Stimulated activated CD4-positive, alpha-beta T cell treated with anti-CD3 and anti-CD28 coated beads, TNF-alpha, amount 100 ng/mL, for 1 hour (primary cell): ENCODE measurements around the gene MORN5.

Source experiments
- DNase-seq, 3 donors: peaks; one replicate each; pipeline ENCODE4 v3.0.0-alpha.2; 2020; ENCODE audit warnings: low read depth in 3 of 3, low spot score in 1 of 3

The MORN5 gene

DNA sequence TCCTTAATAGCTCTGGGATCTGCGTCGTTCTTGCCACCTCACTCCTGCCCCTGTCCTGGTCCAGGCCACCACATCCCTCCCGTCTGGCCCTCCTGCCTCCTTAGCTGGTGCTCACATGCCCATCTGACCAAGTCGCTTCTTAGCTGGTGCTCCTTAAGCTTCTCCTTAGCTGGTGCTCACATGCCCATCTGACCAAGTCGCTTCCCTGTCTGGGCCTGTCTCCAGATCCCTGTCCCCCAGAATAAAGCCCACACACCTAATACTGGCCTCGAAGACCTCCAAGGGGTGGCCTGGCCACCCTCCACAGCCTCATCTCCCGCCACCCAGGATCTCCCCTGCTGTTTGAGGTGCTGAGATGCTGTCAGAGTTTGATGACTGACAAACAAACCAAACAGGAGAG lies 35.2 kb upstream of the MORN5 start:
- DNase-seq: no peak

- peak; percentile 42 to 71 (median 61) for DNase-seq
These were observed 34.6 kb upstream of the MORN5 start for GRCh38 chr9:122125158-122125508.

- DNase-seq: no peak
These were observed 34.0 kb upstream of the MORN5 start for GRCh38 chr9:122125509-122126330.

- DNase-seq: no peak
These were observed 33.1 kb upstream of the MORN5 start for GRCh38 chr9:122126331-122127261.

DNA sequence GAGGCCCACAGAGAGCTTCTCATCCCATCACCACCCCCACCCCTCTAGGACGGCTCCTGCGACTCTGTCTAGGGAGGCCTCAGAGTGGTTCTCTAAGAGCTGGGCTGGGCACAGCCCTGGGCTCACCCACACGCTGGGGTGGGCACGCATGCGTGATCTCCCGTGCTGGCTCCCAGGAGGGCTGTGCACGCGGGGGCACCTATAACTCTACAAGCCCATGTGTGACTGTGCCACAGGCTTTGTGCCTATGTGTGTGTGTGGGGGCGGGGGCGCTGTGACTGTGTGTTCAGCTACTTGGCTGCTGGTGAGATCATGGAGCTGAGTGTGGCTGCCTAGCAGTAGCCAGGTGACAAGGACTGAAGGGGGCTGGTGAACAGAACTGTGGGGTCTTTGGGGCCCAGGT lies 32.3 kb upstream of the MORN5 start:
- DNase-seq: no peak

- DNase-seq: no peak
These were observed 31.4 kb upstream of the MORN5 start for GRCh38 chr9:122128007-122128968.

DNA sequence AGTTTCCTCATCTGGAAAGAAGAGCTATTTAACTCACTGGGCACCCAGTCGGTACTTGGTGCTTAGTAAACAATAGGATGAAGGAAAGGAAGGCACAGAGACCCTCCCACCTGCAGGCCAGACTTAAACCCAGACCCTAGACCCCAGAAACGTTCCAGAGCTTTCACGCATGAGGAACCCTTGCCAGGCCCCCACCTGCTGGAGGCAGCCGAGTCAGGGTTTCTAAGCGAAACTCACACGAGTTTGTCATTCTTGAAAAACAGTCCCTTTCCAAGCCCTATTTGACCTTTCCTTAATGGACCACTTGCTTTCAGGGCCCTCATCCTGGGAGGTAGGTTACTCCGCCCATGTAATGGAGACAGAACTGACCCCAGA lies 30.8 kb upstream of the MORN5 start:
- no peak for DNase-seq

DNA sequence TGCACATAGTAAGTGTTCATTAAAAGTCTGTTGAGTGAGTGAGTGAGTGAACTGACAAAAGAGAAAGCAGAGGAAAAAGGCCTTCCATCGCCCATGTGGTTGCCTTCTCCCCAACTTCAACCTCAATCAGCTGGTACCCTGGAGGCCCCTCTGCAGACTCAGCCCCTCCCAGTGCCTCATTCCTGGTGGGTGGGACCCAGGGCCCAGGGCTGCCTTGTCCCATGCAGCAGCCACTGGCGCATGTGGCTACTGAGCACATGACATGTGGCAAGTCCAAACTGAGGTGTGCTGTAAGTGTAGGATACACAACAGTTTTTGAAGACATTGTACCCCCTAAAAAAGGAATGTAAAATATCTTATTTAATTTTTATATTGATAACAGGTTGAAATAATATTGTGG lies 29.7 kb upstream of the MORN5 start:
- DNase-seq: no peak

GRCh38 chr9:122130837-122131236 lies 28.9 kb upstream of the MORN5 start:
- no peak for DNase-seq

DNA sequence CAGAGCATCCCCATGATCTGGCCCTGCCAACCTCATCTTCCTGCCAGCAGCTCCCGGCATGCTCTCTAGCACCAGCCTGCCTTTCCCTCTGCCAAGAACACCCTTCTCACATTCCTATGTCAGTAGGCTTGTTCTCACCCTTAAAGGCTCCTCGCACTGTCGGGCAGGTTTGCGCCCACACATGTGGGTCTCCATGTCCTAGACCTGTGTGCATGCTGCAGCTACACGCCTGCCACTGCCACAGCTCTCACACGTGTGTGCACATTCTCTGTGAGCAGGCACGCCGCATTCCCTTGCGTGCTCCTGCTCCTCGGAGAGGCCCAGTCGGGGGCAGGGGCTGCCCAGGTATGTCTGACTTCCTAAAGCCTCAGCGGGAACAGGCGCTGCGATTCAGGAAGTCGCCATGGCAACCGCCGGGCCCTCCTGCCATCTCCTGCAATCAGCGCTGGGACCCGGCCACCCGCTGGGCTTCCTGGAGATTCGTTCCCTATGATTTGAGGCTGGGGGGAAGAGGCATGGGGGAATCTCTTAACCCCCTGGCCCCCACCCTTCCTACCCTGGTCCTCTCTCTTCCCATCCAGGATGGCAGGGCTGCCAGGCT lies 28.2 kb upstream of the MORN5 start:
- DNase-seq: no peak

- no peak for DNase-seq
These were observed 27.2 kb upstream of the MORN5 start for GRCh38 chr9:122132539-122132938.

GRCh38 chr9:122133263-122133983 lies 26.3 kb upstream of the MORN5 start:
- no peak for DNase-seq

DNA sequence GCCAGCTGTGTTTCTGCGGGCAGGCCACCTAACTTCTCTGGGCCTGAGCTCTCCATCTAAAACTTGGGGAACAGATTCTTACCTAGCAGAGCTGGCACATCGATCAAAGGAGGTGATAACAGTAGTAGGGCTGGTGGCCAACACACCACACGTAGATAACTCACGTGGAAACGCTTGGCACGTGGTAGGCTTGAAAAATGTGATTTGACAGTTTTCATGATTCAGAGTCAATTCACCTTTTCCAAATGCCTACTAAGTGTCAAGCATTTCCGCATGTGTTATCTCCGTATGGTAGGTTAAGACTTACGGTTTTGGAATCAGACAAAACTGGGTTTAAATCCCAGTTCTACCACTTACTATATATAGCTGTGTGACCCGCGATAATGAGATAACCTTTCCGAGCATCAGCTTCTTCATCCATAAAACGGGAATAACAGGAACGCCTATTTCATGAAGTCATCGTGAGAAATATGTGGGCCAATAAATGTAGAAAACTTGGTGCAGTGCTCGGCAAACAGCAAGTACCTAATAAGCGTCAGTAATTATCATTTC lies 25.6 kb upstream of the MORN5 start:
- DNase-seq: no peak

DNA sequence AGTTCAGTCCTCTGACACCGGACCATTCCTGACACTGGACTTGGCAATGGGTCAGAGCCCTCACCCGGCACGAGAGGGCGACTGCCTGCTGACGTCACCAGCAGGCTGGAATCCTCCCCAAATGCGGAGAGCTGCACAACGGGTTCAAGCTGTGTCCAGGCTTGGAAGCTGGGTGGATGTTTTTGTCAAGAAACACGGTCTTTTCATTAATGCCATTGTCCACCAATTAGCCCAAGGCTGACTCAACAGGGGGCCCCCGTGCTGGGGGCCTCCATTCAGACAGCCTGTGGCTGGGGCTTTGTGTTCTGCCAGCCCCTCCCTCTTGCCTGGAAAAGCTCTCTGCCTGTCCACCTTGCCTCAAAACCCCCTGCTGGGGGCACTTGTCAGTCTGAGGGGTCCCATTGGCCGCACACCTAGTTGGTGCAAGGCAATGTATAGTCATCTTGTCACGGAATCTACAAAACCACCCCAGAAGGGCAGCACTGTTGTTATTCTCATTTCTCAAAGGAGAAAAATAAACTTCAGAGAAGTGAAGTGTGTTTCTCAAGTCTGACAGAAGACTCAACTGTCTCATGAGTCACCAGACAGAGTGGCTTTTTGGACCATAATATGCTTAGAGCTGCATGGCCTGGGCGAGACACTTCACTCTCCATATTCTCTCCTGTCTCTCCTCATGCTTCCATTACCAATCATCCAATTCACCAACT lies 24.7 kb upstream of the MORN5 start:
- DNase-seq: no peak

DNA sequence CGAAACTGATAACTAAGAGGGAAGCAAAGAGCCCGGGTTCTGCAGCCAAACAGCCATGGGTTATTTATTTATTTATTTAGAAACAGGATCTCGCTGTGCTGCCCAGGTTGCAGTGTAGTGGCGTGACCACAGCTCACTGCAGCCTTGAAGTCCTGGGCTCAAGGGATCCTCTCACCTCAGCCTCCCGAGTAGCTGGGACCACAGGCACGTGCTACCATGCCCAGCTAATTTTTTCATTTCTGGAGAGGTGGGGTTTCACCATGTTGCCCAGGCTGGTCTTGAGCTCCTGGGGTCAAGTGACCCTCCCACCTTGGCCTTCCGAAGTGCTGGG lies 24.2 kb upstream of the MORN5 start:
- no peak for DNase-seq

- DNase-seq: no peak
These were observed 21.0 kb upstream of the MORN5 start for GRCh38 chr9:122138560-122139268.

DNA sequence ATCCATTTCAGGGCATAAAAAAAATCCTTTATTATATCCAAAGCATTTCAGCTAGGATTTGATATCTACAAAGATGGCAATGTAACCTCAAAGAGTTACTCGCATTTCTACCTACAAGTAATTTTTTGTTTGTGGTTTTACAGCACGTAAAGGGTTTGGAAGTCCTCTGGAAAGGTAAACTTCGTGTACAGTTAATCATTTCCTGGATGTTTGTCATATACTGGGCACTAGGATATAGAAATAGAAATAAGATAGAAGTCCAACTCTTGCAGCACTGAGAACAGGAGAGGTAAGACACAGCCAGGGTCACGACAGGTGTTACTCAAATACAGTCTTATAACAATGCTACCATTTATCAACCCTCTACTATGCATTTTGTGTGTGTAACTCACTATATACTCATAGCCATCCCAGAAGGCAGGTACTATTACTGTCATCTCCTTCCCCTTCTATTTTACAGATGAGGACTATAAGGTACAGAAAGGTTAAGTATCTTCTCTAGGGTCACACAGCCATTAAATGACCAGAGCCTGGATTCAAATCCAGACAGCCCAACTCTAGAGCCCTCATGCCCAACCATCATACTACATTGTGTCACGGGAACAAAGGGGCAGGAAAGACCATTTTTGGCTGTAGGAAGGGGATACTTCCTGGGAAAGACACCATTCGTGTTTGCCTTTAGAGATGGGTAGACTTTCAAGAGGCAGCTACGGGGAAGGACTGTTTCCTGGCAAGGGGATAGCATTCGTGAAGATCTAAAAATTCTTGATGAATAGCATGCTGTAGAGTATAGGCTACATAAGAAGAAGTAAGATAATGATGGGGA lies 19.1 kb upstream of the MORN5 start:
- no peak for DNase-seq

- no peak for DNase-seq
These were observed 18.0 kb upstream of the MORN5 start for GRCh38 chr9:122141671-122142070.
